Measurements from ENCODE around the gene RBM38. TPM values are rescaled to one million over a fixed set of nuclear protein-coding genes. Genes with fewer than 3 reads are reported as not detected.
A peak's percentile ranks its signal among the peaks of the same experiment; 100 is the strongest.

Gene RBM38
- total RNA-seq, 1 donor from 2014 or later: 28.1 TPM

GRCh38 chr20:57387463-57387862, 3.7 kb upstream of the RBM38 start:
- ATAC-seq: no peak
- peak; percentile 41 for DNase-seq (ENCODE audit: low spot score)
- intact Hi-C loops (cut with DNase I): no loop called here

- DNase-seq (ENCODE audit: low spot score) (peak; percentile 51), ATAC-seq (no peak)
- intact Hi-C loops (cut with DNase I): no loop called here
Observed at GRCh38 chr20:57387945-57388371, 3.2 kb upstream of the RBM38 start.

DNA sequence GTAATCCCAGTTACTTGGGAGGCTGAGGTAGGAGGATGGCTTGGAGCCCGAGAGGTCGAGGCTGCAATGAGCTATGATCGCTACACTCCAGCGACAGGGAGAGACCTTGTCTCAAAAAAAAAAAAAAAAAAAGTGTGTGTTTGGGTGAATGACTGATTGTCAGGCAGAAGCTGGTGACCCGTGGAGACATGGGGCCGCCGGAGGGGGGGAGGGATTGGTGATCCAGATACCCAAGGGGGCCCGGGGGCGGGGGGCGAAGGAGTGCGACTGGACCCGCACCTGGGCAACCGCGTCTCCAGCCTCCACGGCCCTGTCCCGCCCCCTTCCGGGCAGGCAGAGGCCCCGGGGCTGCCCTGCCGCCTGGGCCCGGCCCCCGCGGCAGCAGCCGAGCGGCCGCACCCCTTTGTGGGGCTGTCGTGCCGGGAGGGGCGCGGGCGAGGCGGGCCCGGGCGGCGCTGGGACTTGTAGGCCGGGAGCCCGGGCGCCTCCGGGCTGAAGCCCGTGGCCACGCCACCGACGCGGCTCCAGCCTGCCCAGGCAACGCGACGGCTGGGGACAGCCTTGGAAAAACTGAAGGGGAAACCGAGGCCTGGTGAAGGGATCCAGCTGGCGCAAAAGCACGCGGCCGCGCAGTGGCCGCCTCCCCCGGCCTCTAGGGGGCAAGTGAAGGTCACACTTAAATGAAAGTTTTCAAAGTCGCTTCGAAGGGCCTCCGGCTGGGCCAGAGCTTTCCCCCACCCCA, 2.1 kb upstream of the RBM38 start:
- intact Hi-C loops (cut with DNase I): no loop called here
- ATAC-seq: peak; percentile 81
- DNase-seq (ENCODE audit: low spot score): peak; percentile 88

DNA sequence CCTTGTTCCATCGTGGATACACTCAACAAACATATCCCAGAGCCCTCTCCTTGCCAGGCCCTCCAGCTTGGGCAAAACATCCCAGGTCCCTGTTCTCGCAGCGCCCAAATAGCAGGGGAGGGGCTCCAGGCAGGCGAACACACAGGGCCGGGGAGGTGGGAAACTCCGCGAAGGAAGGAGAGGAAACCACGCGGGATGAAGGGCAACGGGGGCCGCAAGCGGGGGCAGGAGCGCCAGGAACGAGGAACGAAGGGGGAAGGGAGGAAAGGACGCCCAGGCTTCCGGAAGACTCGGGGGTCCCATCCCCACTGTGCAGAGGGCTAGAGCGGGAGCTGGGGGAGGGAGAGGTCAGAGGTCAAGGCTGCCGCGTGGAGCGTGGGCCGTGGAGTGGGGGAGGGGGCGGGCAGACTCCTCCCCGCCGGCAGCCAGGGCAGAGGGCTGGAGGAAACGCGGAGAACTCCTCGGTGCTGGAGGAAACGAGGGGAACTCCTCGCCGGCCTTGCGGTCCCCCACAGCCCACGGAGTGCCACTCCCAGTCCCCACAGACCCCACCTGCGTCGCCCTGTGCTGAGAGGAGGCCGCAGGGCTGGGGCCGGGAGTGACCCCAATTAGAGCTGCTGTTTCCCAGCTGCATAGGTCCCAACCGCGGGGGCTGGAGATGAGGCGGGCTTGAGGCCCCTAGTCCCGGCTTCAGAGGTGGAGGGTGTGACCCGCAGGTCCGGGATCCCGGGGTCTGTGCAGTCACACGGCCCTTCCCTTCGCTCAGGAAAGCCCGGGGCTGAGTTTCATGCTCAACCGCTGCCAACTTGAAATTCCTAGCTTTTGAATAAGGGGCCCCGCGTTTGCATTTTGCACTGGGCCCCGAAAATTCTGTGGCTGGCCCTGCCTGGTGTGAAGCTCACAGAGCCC, 1.2 kb upstream of the RBM38 start:
- peak; percentile 13 for ATAC-seq
- DNase-seq (ENCODE audit: low spot score): no peak
- intact Hi-C loops (cut with DNase I): loop anchor here (10.0 kb wide), 1 partner anchor 205 kb away; no protein-coding TSS in a partner anchor

DNA sequence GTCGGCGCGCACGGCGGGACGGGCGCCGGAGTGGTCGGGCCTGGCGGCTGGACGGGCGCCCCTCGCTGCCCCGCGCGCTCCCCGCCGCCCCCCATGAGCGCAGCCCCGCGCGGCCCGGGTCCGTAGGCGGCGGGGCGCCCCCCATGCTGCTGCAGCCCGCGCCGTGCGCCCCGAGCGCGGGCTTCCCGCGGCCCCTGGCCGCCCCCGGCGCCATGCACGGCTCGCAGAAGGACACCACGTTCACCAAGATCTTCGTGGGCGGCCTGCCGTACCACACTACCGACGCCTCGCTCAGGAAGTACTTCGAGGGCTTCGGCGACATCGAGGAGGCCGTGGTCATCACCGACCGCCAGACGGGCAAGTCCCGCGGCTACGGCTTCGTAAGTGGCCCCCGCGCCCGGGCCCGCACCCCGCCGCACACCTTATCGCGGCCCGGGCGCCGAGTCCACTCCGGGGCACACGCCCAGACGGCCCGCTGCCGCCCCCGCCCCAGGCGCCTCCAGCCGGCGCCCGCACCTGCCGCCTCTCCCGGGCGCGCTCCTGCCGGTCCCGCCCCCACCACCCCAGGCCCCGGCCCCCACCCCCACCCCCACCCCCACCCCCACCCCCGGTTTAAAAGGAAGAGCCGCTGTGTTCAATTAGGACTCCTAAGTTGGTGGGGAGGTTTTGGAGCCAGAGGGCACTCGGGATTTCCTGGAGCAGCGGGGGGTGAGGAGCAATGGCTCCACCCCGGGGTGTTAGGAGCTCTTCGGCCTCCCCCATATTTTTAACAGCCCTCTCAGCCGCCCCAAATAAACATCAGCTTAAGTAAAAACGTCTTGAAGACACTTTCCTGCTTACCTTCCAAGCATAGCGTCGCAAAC, 474 bp downstream of the RBM38 start:
- no peak for ATAC-seq
- intact Hi-C loops (cut with DNase I): loop anchor here (10.0 kb wide), 1 partner anchor 203 kb away; no protein-coding TSS in a partner anchor

GRCh38 chr20:57392512-57393271, 1.5 kb downstream of the RBM38 start:
- no peak for DNase-seq (ENCODE audit: low spot score)
- intact Hi-C loops (cut with DNase I): loop anchor here (10.0 kb wide), 1 partner anchor 202 kb away; no protein-coding TSS in a partner anchor
- ATAC-seq: no peak

More for the DNA sequence above, 474 bp downstream of the RBM38 start:
- DNase-seq (ENCODE audit: low spot score): no peak

DNA sequence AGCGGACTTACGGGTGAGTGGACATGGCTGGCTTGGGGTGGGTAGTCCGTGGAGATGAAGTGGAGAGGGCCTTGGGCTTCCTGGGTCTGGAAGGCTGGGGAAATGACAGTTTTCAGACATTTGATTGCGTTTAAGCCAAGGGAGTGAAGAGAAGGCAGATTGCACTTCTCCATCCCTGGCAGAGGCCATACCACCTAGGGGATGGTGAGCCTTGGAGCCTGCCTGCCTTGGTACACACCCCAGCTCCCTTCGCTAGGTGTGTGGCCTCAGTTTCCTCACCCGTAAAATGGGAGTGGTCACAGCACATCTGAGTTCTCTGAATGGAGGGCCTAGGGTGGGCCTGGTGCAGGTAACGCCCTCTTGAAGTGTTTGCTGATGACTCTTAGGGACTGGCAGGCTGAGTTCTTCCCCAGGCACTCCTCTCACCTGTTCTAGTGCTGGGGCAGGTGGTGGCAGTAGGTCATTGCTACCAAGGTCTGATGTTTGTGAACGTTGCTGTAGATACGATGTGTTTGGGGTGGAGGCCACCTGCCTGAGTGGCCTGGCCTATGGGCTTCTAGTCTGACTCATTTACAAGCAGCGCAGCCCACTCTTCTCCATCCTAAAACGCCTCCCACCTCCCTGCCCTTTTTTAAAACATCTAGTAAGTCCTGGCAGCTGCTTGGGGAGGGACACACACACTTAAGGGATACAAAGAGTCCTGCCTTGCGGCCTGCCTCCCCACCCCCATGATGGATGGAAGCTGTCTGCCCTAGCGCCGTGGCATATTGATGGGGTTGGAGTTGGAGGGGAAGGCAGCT, 2.3 kb downstream of the RBM38 start:
- ATAC-seq (no peak), DNase-seq (ENCODE audit: low spot score) (no peak)
- intact Hi-C loops (cut with DNase I): loop anchor here (10.0 kb wide), 1 partner anchor 201 kb away; no protein-coding TSS in a partner anchor

DNA sequence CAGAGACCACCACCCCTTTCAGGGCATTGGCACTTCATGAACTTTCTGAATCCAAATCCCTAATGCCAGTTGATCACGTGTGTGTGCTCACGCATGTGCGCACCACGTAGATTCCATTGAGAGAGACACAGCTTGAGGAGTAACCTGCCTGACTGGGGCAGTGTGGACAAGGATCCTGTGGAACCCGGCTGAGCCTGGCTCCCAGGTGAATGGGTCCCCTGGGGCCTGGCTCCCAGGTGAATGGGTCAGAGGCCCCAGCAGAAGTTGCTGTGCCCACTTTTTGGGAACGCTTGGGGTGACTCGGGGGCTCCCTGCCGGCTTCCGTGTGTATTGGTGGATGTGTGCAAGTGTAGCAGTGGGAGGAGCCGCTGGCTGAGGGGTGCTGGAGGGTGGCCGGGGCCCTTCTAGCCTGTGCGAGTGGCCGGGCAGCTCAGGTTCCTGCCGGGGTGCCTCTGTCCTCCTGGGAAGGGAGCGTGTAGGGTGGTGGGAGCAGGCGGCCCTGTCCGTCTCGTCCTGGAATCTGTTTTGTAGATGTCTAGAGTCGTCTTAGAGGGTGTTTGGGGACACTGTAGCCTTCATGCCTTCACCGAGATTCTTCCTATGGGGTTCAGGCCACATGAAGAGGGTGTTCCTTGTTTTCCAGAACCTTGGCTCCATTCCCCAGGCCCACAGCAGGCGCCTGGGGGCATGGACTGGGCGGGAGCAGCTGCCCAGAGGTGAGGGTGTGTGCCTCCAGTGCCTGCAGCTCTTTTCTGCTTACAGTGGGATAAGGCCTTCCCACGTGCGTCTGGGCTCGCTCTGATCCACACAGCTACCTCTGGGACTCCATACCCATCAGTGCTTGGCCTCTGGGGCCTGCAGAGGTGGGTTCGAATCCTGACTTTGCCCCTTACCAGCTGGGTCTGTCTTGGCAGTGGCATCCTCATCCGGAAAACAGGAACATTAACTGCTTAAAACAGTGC, 3.2 kb downstream of the RBM38 start:
- intact Hi-C loops (cut with DNase I): loop anchor here (10.0 kb wide), 1 partner anchor 200 kb away; no protein-coding TSS in a partner anchor

GRCh38 chr20:57395111-57395966, 4.1 kb downstream of the RBM38 start:
- DNase-seq (ENCODE audit: low spot score): peak; percentile 80
- intact Hi-C loops (cut with DNase I): loop anchor here (10.0 kb wide), 1 partner anchor 199 kb away; no protein-coding TSS in a partner anchor
- peak; percentile 57 for ATAC-seq

More for the DNA sequence above, 3.2 kb downstream of the RBM38 start:
- ATAC-seq (no peak), DNase-seq (ENCODE audit: low spot score) (no peak)

DNA sequence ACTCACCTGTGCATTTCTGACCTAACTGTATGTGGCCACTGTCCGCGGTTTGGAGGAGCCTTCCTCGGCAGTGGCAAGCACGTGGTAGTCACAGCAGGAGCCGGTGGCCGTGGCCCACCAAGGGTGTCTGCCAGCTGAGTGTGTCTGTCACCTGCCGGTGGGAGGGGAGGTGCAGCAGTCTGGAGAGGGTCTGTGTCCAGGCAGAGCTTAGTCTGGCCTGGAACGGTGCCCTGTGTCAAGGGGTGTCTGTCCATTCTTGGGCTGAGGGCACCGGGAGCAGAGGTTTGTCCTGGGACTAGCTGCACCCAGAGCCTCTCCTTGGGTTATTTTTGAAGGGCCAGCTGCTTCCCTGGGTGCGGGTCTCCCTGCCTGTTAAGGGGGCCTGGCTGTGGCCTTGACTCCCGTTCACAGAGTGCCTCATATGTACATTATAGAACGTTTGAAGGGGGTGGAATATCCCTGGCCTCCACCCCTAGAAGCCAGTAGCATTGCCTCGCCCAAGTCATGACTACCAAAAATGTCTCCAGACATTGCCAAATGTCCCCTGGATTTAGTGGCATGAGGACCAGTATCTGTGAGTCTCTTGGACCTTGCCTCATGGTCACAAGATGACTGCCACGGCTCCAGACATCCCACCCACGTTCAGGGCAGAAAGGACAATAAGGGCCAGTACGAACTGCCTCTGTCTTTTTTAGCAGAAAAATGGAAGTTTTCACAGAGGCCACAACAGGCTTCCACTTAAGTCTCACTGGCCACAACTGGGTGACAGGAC, 5.2 kb downstream of the RBM38 start:
- no peak for DNase-seq (ENCODE audit: low spot score)
- ATAC-seq: no peak
- intact Hi-C loops (cut with DNase I): loop anchor here (10.0 kb wide), 1 partner anchor 198 kb away; no protein-coding TSS in a partner anchor

- no peak for DNase-seq (ENCODE audit: low spot score)
- intact Hi-C loops (cut with DNase I): loop anchor here (10.0 kb wide), 1 partner anchor 198 kb away; no protein-coding TSS in a partner anchor
- ATAC-seq: no peak
Observed at GRCh38 chr20:57396984-57397692, 5.9 kb downstream of the RBM38 start.

DNA sequence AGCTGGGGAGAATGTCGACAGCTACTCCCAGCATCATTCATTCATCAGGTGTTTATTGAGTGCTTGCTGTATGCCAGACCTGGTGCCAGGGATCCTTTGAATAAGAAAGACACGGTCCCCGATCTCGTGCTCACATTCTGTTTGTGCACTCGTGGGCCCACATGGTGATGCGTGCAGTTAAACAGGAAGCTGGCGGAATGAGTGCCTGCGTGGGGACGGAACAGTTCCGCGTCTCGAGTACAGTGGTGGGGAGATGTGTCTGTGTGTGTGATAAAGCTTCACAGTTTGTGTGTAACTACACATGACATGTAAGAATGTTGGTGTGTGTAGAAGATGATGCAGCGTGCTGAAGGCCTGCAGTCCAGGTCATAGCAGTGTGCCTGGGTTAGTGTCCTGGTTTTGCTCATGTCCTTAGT, 6.5 kb downstream of the RBM38 start:
- DNase-seq (ENCODE audit: low spot score): no peak
- intact Hi-C loops (cut with DNase I): loop anchor here (10.0 kb wide), 1 partner anchor 197 kb away; no protein-coding TSS in a partner anchor
- no peak for ATAC-seq

- intact Hi-C loops (cut with DNase I): loop anchor here (10.0 kb wide), 1 partner anchor 196 kb away; no protein-coding TSS in a partner anchor
- no peak for DNase-seq (ENCODE audit: low spot score)
- ATAC-seq: peak; percentile 35
Observed at GRCh38 chr20:57398231-57398821, 7.1 kb downstream of the RBM38 start.
